Esophagus squamous epithelium (tissue), 5 donors: ENCODE measurements around the gene VSIG10L. TPM values are rescaled to one million over a fixed set of nuclear protein-coding genes. Genes with fewer than 3 reads are reported as not detected.
A peak's percentile ranks its signal among the peaks of the same experiment; 100 is the strongest.

Experiments
- DNase-seq: peaks from one replicate; lab custom pipeline; 2025; lab: John Stamatoyannopoulos, UW
- H3K27ac ChIP-seq, 4 donors: fragments of 200-600 bp; sonication (generic); one replicate each; pipeline ENCODE4 v1.5.1; 2016 to 2019; ENCODE audit warnings: mild to moderate bottlenecking in 1 of 4
- H3K27me3 ChIP-seq, 4 donors: fragments of 200-600 bp; sonication (generic); 1 replicate in 3 of 4; 2 replicates in 1 of 4; pipeline versions ENCODE4 v1.5.1 to v1.6.0; 2017 to 2021; ENCODE audit warnings: antibody characterized with exemption in 1 of 4
- H3K36me3 ChIP-seq, 3 donors: fragments of 200-600 bp; sonication (generic); one replicate each; pipeline ENCODE4 v1.5.1; 2016 to 2019
- H3K4me1 ChIP-seq, 3 donors: fragments of 200-600 bp; sonication (generic); one replicate each; pipeline ENCODE4 v1.5.1; 2017 to 2019
- H3K4me3 ChIP-seq, 4 donors: fragments of 200-600 bp; sonication (generic); 1 replicate in 3 of 4; 2 replicates in 1 of 4; pipeline ENCODE4 v1.5.1; 2016 to 2019; ENCODE audit warnings: mild to moderate bottlenecking in 2 of 4, moderate library complexity in 1 of 4
- H3K9me3 ChIP-seq, 3 donors: fragments of 200-600 bp; sonication (generic); one replicate each; pipeline ENCODE4 v1.5.1; 2016 to 2019
- POLR2A ChIP-seq, 4 donors: fragments of 450-650 bp; IDR thresholded peaks; one replicate each; pipeline ENCODE4 v1.6.1; 2017; ENCODE audit warnings: antibody characterized with exemption in 4 of 4, mild to moderate bottlenecking in 4 of 4, moderate library complexity in 3 of 4
- WGBS, 2 donors: methylation state at CpG; one replicate each; pipeline ENCODE4 v1.1.5; 2018; 5-methylcytosine and 5-hydroxymethylcytosine counted together
- intact Hi-C: fragments of 100-400 bp; cut with DNase I; formaldehyde crosslinking; loops from one replicate; pipeline ENCODE4 v1.15.0; 2022
- total RNA-seq, 4 donors: library from RNA; depleted of rRNA; stranded (reverse); fragments of >200 nt; gene quantifications; one replicate each; pipeline ENCODE4 v1.1.0, GENCODE V29; 2016
- TF ChIP-seq, protein P1 (sequence below), 6 experiments: fragments of 450-650 bp in 4 of 6; fragments of 200-600 bp in 2 of 6; sonication (generic) in 2 of 6; IDR thresholded peaks; one replicate each; pipeline ENCODE4 v1.5.1; 2016 to 2019; ENCODE audit warnings: antibody characterized with exemption in 6 of 6, mild to moderate bottlenecking in 4 of 6, moderate library complexity in 4 of 6
- donor health status: DM: yes; HTN: yes; CAD: no.

VSIG10L gene
- total RNA-seq, 4 donors from 2014 or later = 36.4 to 201 (median 50.6) TPM

DNA sequence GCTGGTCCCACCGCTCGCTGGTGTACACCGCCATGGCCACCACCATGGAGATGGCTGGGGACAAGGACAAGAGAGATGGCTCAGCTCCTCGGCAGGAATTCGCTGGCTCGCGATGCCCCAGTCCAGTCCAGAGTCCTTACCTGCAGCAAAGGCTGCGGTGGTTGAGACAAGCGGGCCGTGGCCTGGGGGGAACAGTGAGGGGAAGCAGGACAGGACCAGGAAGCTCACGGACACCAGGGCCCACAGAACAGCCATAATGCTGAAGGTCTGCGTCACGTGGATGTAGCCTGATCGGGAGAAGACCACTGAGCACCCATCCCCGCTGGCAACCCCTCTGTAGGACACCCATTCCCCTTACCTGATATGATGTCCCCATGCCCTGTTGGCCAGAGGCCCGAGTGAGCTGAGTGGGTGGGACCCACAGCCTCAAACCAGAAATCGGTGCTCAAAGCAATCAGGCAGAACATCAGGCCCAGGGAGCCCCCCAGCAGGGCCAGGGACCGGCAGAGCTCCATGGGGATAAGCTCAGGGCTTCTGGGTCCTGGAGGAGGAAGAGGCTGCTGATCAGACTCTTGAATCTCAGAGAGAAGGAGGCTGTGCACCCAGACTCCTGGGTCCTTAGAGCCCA, 30.2 kb upstream of the VSIG10L start:
- no peak for DNase-seq
- intact Hi-C loops = no loop called here
- Histone ChIP-seq H3K27ac (peak overlapping the region in 2 of 4 donors; percentile 28 to 44), H3K4me1 (peaks cover 4 to 13% (median 7%) of the 10 kb centered on the region in 3 donors), H3K9me3 (no peaks in the 10 kb centered on the region), H3K4me3 (peak overlapping the region in 1 of 4 donors; percentile 19), H3K27me3 (no peaks in the 10 kb centered on the region), H3K36me3 (no peaks in the 10 kb centered on the region)
- TF ChIP-seq POLR2A (IDR thresholded peaks at IDR 0.05) = no peak
- TF ChIP-seq, protein P1, sequence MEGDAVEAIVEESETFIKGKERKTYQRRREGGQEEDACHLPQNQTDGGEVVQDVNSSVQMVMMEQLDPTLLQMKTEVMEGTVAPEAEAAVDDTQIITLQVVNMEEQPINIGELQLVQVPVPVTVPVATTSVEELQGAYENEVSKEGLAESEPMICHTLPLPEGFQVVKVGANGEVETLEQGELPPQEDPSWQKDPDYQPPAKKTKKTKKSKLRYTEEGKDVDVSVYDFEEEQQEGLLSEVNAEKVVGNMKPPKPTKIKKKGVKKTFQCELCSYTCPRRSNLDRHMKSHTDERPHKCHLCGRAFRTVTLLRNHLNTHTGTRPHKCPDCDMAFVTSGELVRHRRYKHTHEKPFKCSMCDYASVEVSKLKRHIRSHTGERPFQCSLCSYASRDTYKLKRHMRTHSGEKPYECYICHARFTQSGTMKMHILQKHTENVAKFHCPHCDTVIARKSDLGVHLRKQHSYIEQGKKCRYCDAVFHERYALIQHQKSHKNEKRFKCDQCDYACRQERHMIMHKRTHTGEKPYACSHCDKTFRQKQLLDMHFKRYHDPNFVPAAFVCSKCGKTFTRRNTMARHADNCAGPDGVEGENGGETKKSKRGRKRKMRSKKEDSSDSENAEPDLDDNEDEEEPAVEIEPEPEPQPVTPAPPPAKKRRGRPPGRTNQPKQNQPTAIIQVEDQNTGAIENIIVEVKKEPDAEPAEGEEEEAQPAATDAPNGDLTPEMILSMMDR (IDR thresholded peaks at IDR 0.05) = no peak
- WGBS, 2 donors = 78 to 80% methylated on average over 1 to 8 of the region's 18 CpGs

DNA sequence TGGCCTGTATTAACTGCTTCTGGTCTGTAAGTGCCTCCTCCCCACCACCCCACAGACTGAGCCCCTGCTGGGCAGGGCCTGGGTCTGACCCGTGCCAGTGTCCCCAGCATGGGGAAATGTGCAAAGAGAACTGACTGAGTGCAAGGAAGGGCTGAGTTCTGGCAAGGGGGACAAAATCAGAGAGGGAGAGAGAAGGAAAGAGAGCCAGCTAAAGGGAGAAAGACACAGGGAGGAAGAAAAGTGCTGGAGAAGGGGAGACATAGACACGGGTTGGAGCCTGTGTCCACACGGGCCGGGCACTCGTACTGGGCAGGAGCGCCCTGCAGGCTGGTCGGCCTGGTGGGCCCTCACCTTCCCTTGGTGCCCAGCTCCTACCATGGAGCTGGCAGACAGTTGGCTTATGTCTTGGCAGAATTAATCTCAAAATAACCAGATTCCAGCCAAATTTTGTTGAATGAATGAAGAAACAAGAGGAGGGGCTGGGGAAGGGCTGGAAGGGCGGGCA, 29.3 kb upstream of the VSIG10L start:
- WGBS, 2 donors = 72 to 81% methylated on average over 6 to 7 of the region's 8 CpGs

DNA sequence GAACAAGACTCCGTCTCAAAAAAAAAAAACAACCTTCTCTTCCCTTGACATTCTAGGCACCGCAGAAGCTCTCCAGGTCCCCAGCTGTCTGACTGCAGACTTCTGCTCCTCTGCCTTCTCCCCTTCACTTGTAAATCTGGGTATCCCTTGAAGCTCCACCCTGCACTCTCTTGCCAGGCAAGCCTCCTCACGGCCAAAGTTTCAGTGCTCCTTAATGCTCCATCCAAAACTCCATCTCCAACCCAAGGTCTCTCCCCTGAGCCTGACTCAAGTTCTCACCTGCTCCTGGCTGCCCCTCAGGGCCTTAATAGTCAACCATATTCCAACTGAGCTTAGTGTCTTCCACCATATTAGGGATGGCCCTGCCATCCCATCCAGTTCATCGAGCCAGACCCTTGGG, 28.3 kb upstream of the VSIG10L start:
- Histone ChIP-seq H3K4me3 (no peak overlapping the region), H3K36me3 (no peaks in the 10 kb centered on the region), H3K27me3 (no peaks in the 10 kb centered on the region), H3K4me1 (peaks cover 7 to 26% (median 12%) of the 10 kb centered on the region in 3 donors), H3K9me3 (no peaks in the 10 kb centered on the region), H3K27ac (no peak overlapping the region)
- no peak for DNase-seq
- intact Hi-C loops = no loop called here
- TF ChIP-seq POLR2A (IDR thresholded peaks at IDR 0.05) = no peak
- TF ChIP-seq, protein P1 (IDR thresholded peaks at IDR 0.05) = no peak
- 50 to 60% methylated on average over 4 of the region's 4 CpGs for WGBS, 2 donors

More for the DNA sequence above, 29.3 kb upstream of the VSIG10L start:
- Histone ChIP-seq H3K27me3 (no peaks in the 10 kb centered on the region), H3K36me3 (no peaks in the 10 kb centered on the region), H3K4me3 (peak overlapping the region in 1 of 4 donors; percentile 19), H3K27ac (peak overlapping the region in 1 of 4 donors; percentile 44), H3K4me1 (peaks cover 4 to 21% (median 7%) of the 10 kb centered on the region in 3 donors), H3K9me3 (no peaks in the 10 kb centered on the region)
- DNase-seq = no peak
- TF ChIP-seq POLR2A (IDR thresholded peaks at IDR 0.05) = no peak
- TF ChIP-seq, protein P1 (IDR thresholded peaks at IDR 0.05) = no peak
- intact Hi-C loops = no loop called here

DNA sequence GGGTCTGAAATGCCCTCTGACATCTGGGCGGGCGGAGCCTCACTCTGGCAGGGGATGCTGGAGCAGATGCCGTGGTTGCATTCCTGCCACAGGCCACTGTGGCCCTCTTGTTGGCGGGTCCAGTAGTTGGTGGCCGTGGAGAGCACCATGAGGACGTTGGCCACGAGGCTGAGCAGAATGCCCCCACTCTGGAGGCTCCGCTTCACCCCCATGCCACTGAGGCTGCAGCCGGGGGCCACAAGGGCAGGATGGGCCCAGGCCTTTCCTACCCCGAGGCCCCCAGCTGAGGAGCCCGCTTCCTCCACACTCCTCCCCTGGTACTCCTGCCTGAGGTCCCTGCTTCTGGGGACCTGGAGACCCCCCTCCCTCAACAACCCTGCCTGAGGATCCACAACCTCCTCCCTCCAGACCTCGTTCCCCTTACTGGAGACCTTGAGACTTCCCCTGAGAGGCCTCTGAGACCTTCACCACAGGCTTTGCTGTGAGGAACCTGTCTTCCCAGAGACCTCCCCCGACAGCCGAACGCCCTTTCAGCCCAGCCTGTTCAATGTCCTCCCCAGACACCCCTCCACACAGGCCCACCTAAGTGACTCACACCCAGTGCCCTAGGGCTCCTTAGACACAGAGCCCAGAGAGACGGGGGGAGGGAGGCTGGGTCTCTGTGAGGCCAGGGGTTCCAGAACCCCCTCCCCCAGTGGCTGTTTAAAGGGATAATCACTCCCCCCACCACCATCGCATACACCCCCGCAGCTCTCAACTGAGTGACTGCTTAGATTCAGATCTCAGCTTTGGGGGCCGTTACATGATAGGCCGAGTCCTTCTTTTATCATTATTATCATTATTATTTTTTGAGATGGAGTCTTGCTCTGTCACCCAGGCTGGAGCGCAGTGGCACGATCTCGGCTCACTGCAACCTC, 26.7 kb upstream of the VSIG10L start, which contains the start of gene CLDND2:
Gene CLDND2, minus strand, starts transcription at position 638 of the 917 bp plus-strand sequence. Its CDS starts 426 bp downstream, at position 212.
- TF ChIP-seq, protein P1 (IDR thresholded peaks at IDR 0.05) = no peak
- no peak for TF ChIP-seq POLR2A (IDR thresholded peaks at IDR 0.05)
- H3K4me3 ChIP-seq = peak within 1 kb of the TSS; percentile 75 to 88 (median 82)
- no peaks in the 10 kb centered on the region for H3K36me3 ChIP-seq
- H3K4me1 ChIP-seq = peaks cover 22 to 42% (median 27%) of the 10 kb centered on the region in 3 donors
- 76 to 79% methylated on average over 13 to 14 of the region's 23 CpGs for WGBS, 2 donors
- DNase-seq = no peak
- peak within 1 kb of the TSS; percentile 76 to 99 (median 98) for H3K27ac ChIP-seq
- intact Hi-C loops = no loop called here
- H3K27me3 ChIP-seq = no peaks in the 10 kb centered on the region
- no peaks in the 10 kb centered on the region for H3K9me3 ChIP-seq
